HepG2 (cell line): ENCODE results near the gene TPRG1. TPM values are rescaled to one million over a fixed set of nuclear protein-coding genes. Genes with fewer than 3 reads are reported as not detected.

Experiments used
- ATAC-seq: fragments of 200-7000 bp; cut with Tn5 transposase; 3 replicates; pipeline ENCODE4 v1.9.1; 2020; ENCODE audit warnings: mild to moderate bottlenecking, moderate library complexity
- BruUV-seq: library from RNA; stranded (reverse); fragments of 400-500 nt; replicated peaks from 2 replicates; lab custom pipeline; 2021; lab: Mats Ljungman, UMichigan
- CTCF ChIA-PET: fragments of 300-600 bp; formaldehyde crosslinking; extraction: SDS; loops from one replicate; lab custom pipeline; 2021; ENCODE audit warnings: low total read pairs, inconsistent platforms, low intra/inter-chr PET ratio; lab: Yijun Ruan, JAX
- POLR2A ChIA-PET: fragments of 350-600 bp; sonication (Branson Sonifier 250); formaldehyde crosslinking; loops from one replicate; lab custom pipeline; 2020; ENCODE audit warnings: antibody characterized with exemption, inconsistent platforms; lab: Yijun Ruan, JAX
- DNase-seq: peaks from one replicate; pipeline ENCODE4 v3.0.0-alpha.2; 2015; ENCODE audit warnings: low spot score
- FAIRE-seq: peaks from 3 replicates; lab custom pipeline; 2011; peaks lifted over from hg19 to GRCh38; lab: Jason Lieb, UNC
- H2AFZ ChIP-seq: one replicate; pipeline ENCODE4 v1.6.1; 2011; ENCODE audit warnings: low read length, inconsistent platforms
- H3K27ac ChIP-seq: fragments of 300-600 bp; 3 replicates; pipeline ENCODE4 v1.8.0; 2011; ENCODE audit warnings: mixed run types, mild to moderate bottlenecking, mixed read lengths, low read length, inconsistent platforms; ENCODE audit not compliant: insufficient read depth; ENCODE audit errors: extremely low read length
- H3K27me3 ChIP-seq, 2 experiments: fragments of 200-600 bp in 1 of 2; 2 replicates in 1 of 2; 3 replicates in 1 of 2; pipeline versions ENCODE4 v1.6.0 to v1.8.0; 2011; ENCODE audit warnings: low read length in 2 of 2, mild to moderate bottlenecking in 2 of 2, moderate library complexity in 2 of 2, inconsistent platforms in 1 of 2; ENCODE audit not compliant: insufficient read depth in 2 of 2, control insufficient read depth in 1 of 2
- H3K36me3 ChIP-seq, 2 experiments: fragments of 200-600 bp in 1 of 2; replicated peaks in 1 of 2; 2 replicates in 1 of 2; 3 replicates in 1 of 2; pipeline versions ENCODE4 v1.5.1 to v1.8.0; 2011; ENCODE audit warnings: low read length in 2 of 2, inconsistent platforms in 1 of 2; ENCODE audit not compliant: insufficient read depth in 2 of 2, control insufficient read depth in 1 of 2
- H3K4me1 ChIP-seq: 2 replicates; pipeline ENCODE4 v1.5.1; 2012; ENCODE audit warnings: low read length, inconsistent platforms; ENCODE audit not compliant: insufficient read depth
- H3K4me2 ChIP-seq: 2 replicates; pipeline ENCODE4 v1.6.0; 2011; ENCODE audit warnings: low read depth, low read length, inconsistent platforms
- H3K4me3 ChIP-seq, 3 experiments: fragments of 200-600 bp in 1 of 3; sonication (generic), shearing (Covaris generic) in 1 of 3; replicated peaks in 1 of 3; 2 replicates each; pipeline ENCODE4 v1.5.1; 2011 to 2016; ENCODE audit warnings: low read length in 3 of 3, inconsistent platforms in 2 of 3, low read depth in 2 of 3, mild to moderate bottlenecking in 2 of 3, control low read depth in 1 of 3, mixed read lengths in 1 of 3; ENCODE audit not compliant: insufficient read depth in 1 of 3
- H3K79me2 ChIP-seq: one replicate; pipeline ENCODE4 v1.6.1; 2011; ENCODE audit warnings: low read length, inconsistent platforms; ENCODE audit not compliant: insufficient read depth
- H3K9ac ChIP-seq: 2 replicates; pipeline ENCODE4 v1.6.0; 2011; ENCODE audit warnings: mild to moderate bottlenecking, low read depth, low read length, inconsistent platforms; ENCODE audit not compliant: insufficient read depth
- H3K9me3 ChIP-seq: 2 replicates; pipeline ENCODE4 v1.5.1; 2012; ENCODE audit warnings: mild to moderate bottlenecking, low read length
- H4K20me1 ChIP-seq: 2 replicates; pipeline ENCODE4 v1.6.0; 2011; ENCODE audit warnings: inconsistent platforms, mild to moderate bottlenecking, low read length, moderate library complexity; ENCODE audit not compliant: insufficient read depth
- CCDC6 ChIP-seq: sonication (generic); formaldehyde crosslinking; IDR thresholded peaks from 2 replicates; pipeline ENCODE4 v1.8.1; 2022; ENCODE audit warnings: mild to moderate bottlenecking, missing genetic modification reagents, moderate library complexity
- CHCHD3 ChIP-seq: sonication (generic); formaldehyde crosslinking; IDR thresholded peaks from 2 replicates; pipeline ENCODE4 v1.8.0; 2022; ENCODE audit warnings: mild to moderate bottlenecking, missing genetic modification reagents, moderate library complexity
- DNMT1 ChIP-seq: sonication (generic); formaldehyde crosslinking; IDR thresholded peaks from 2 replicates; pipeline ENCODE4 v1.5.1; 2020; ENCODE audit warnings: mild to moderate bottlenecking, missing genetic modification reagents
- HNRNPUL1 ChIP-seq: fragments of 200-400 bp; formaldehyde crosslinking; IDR thresholded peaks from 2 replicates; pipeline ENCODE4 v1.6.1; 2017; ENCODE audit warnings: low read depth, mild to moderate bottlenecking, low read length, moderate library complexity
- MXD4 ChIP-seq: IDR thresholded peaks from 2 replicates; pipeline ENCODE4 v1.6.1; 2016; ENCODE audit warnings: mild to moderate bottlenecking, missing biosample characterization, missing genetic modification reagents
- NR2F1 ChIP-seq, 2 experiments: fragments of 450-650 bp in 1 of 2; formaldehyde crosslinking in 1 of 2; IDR thresholded peaks; 2 replicates each; pipeline versions ENCODE4 v1.5.0 to v1.6.1; 2016 to 2020; ENCODE audit warnings: mild to moderate bottlenecking in 1 of 2, missing compliant biosample characterization in 1 of 2, missing genetic modification reagents in 1 of 2, moderate library complexity in 1 of 2
- SUZ12 ChIP-seq: fragments of 150-350 bp; IDR thresholded peaks from 2 replicates; pipeline ENCODE4 v1.6.1; 2014; ENCODE audit warnings: low read depth, low read length
- U2AF2 ChIP-seq: fragments of 200-400 bp; formaldehyde crosslinking; IDR thresholded peaks from 2 replicates; pipeline ENCODE4 v1.6.1; 2017; ENCODE audit warnings: low read depth, mild to moderate bottlenecking, low read length
- ZIK1 ChIP-seq: sonication (generic); formaldehyde crosslinking; IDR thresholded peaks from 2 replicates; pipeline ENCODE4 v1.5.0; 2020; ENCODE audit warnings: mild to moderate bottlenecking, low read depth, missing genetic modification reagents, borderline replicate concordance
- ZNF17 ChIP-seq: sonication (generic); formaldehyde crosslinking; IDR thresholded peaks from 2 replicates; pipeline ENCODE4 v1.5.0; 2020; ENCODE audit warnings: mild to moderate bottlenecking, missing genetic modification reagents
- ZNF331 ChIP-seq: sonication (generic); formaldehyde crosslinking; IDR thresholded peaks from 2 replicates; pipeline ENCODE4 v1.4.0; 2020; ENCODE audit warnings: missing genetic modification reagents
- ZNF510 ChIP-seq: sonication (generic); formaldehyde crosslinking; IDR thresholded peaks from 2 replicates; pipeline ENCODE4 v1.4.0; 2020; ENCODE audit warnings: low read depth, mild to moderate bottlenecking, missing genetic modification reagents
- ZNF550 ChIP-seq: sonication (generic); formaldehyde crosslinking; IDR thresholded peaks from 2 replicates; pipeline ENCODE4 v1.4.0; 2020; ENCODE audit warnings: mild to moderate bottlenecking, missing genetic modification reagents, borderline replicate concordance
- ZNF552 ChIP-seq: sonication (generic); formaldehyde crosslinking; IDR thresholded peaks from 2 replicates; pipeline ENCODE4 v1.9.0; 2022; ENCODE audit warnings: missing genetic modification reagents, mild to moderate bottlenecking, borderline replicate concordance
- ZNF589 ChIP-seq: sonication (generic); formaldehyde crosslinking; conservative IDR thresholded peaks from 2 replicates; pipeline ENCODE4 v1.8.0; 2022; ENCODE audit warnings: mild to moderate bottlenecking, moderate library complexity, missing genetic modification reagents
- ZNF75D ChIP-seq: sonication (generic); formaldehyde crosslinking; IDR thresholded peaks from 2 replicates; pipeline ENCODE4 v1.8.1; 2023; ENCODE audit warnings: missing genetic modification reagents, mild to moderate bottlenecking, borderline replicate concordance
- ZNF761 ChIP-seq: sonication (generic); formaldehyde crosslinking; conservative IDR thresholded peaks from 2 replicates; pipeline ENCODE4 v1.4.0; 2020; ENCODE audit warnings: mild to moderate bottlenecking, missing genetic modification reagents
- ZNF777 ChIP-seq: sonication (generic); formaldehyde crosslinking; IDR thresholded peaks from 2 replicates; pipeline ENCODE4 v1.4.0; 2020; ENCODE audit warnings: missing genetic modification reagents
- WGBS: methylation state at CpG from one replicate; pipeline ENCODE4 v1.1.6; 2017; ENCODE audit warnings: low lambda C conversion rate; 5-methylcytosine and 5-hydroxymethylcytosine counted together
- in situ Hi-C: cut with HindIII; loops from 2 replicates; pipeline ENCODE4 v1.10.0; 2017; ENCODE audit warnings: low pct_unique_long_range_greater_than_20kb; ENCODE audit not compliant: extremely low pct_ligation_motif_present
- intact Hi-C: fragments of 100-400 bp; cut with micrococcal nuclease; formaldehyde crosslinking; loops from one replicate; pipeline ENCODE4 v1.10.0; 2022; ENCODE audit not compliant: unreplicated experiment
- polyA plus RNA-seq, 8 experiments: library from polyadenylated mRNA; depleted of rRNA in 3 of 8; stranded (reverse) in 7 of 8; unstranded in 1 of 8; fragments of >200 nt; fragmentation: Illumina TruSeq in 4 of 8; extraction: Trizol in 4 of 8; gene quantifications; 2 replicates each; pipeline versions ENCODE4 v1.2.1 to v1.2.3, GENCODE V29; 2011 to 2016; ENCODE audit warnings: low read depth in 4 of 8, missing spikeins in 1 of 8, mixed read lengths in 1 of 8; ENCODE audit not compliant: insufficient read depth in 1 of 8
- total RNA-seq, 5 experiments: library from RNA; depleted of rRNA; stranded (reverse); fragments of >200 nt; fragmentation: Illumina TruSeq; extraction: Trizol; gene quantifications; 2 replicates each; pipeline ENCODE4 v1.2.3, GENCODE V29; 2016; ENCODE audit warnings: low read depth in 1 of 5
- TF ChIP-seq, protein P1 (sequence below): sonication (generic); formaldehyde crosslinking; IDR thresholded peaks from 2 replicates; pipeline ENCODE4 v1.4.0; 2020; ENCODE audit warnings: missing genetic modification reagents
- TF ChIP-seq, protein P2 (sequence below): sonication (generic); formaldehyde crosslinking; IDR thresholded peaks from 2 replicates; pipeline ENCODE4 v1.4.0; 2020; ENCODE audit warnings: missing genetic modification reagents
- TF ChIP-seq, protein P3 (sequence below): sonication (generic); formaldehyde crosslinking; IDR thresholded peaks from 2 replicates; pipeline ENCODE4 v1.4.0; 2020; ENCODE audit warnings: missing genetic modification reagents; ENCODE audit errors: not compliant biosample characterization
- TF ChIP-seq, protein P4 (sequence below): sonication (generic); formaldehyde crosslinking; IDR thresholded peaks from 2 replicates; pipeline ENCODE4 v1.5.0; 2020; ENCODE audit warnings: missing genetic modification reagents

Gene TPRG1
- total and polyA plus RNA-seq, 2 of the 13 experiments (the other 11 are each of a cell fraction or from before 2014, with no cell fraction given), result 0.17 TPM; not detected in 1

DNA sequence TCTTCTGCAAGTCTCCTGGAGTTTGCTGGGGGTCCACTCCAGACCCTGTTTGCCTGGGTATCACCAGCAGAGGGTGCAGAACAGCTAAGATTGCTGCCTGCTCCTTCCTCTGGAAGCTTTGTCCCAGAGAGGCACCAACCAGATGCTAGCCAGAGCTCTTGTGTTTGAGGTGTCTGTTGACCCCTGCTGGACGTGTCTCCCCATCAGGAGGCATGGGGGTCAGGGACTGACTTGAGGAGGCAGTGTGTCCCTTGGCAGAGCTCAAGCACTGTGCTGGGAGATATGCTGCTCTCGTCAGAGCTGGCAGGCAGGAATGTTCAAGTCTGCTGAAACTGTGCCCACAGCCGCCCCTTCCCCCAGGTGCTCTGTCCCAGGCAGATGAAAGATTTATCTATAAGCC lies 86.5 kb downstream of the TPRG1 start:
- no TSS peak for BruUV-seq
- CTCF ChIA-PET, result no interaction called here

DNA sequence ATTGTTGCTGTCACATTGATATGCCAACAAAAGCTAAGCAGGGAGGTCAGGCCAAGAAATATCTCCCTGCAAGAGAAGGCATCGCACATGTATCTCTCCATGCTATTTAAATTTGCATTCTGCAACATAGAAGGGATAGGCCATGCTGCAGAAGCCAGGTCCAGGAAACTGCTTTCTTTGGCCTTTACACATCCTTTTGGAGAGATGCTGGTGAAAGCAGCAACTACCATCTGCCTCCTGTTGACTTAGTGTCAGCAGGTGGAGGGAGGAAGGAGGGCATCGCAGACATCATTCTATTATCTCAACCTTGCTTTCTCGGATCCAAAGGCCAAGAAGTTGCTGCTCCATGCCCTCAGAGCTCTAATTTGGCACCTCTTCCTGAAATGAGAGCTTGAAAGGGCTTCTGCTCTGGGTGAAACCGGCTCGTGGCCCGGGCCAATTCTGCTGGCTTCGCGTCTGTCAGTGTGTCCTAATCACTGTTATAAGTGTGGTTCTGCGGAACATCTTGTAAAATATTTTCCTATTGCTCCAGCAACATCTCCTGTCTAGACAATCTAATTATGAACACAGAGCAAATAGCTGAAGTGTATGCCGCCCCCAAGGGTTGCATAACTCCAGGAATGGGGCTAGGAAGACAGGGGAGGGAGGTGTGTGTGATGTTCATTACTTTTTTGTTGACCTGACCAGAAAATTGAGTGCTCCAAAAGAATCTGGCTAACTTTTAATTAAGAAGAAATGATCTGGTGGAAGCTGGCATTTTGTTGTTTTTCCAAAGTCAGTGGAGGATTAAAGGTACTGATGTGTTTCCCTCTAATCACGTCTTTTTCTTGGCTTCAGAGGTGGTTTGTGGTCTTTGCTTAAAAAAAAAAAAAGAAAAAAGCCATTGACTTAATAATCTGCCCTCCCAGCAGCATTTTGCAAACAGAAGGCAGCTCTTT lies 89.1 kb downstream of the TPRG1 start:
- FAIRE-seq, result no peak
- CTCF ChIA-PET, result no interaction called here
- Histone ChIP-seq H3K79me2 (no peaks in the 10 kb centered on the region), H2AFZ (no peak overlapping the region), H3K4me2 (no peak overlapping the region), H3K27me3 (no peaks in the 10 kb centered on the region), H3K4me3 (no peak overlapping the region), H4K20me1 (no peaks in the 10 kb centered on the region), H3K9ac (no peak overlapping the region), H3K9me3 (no peaks in the 10 kb centered on the region), H3K4me1 (no peaks in the 10 kb centered on the region), H3K36me3 (no peaks in the 10 kb centered on the region), H3K27ac (no peak overlapping the region)
- no peak for DNase-seq
- WGBS, result 47% methylated on average over 11 of the region's 11 CpGs
- BruUV-seq, result no TSS peak
- intact Hi-C loops (no loop called here), in situ Hi-C loops (no loop called here)
- ATAC-seq, result no peak
- POLR2A ChIA-PET, result no interaction called here
- TF ChIP-seq ZNF17 (no peak), ZNF331 (CRISPR knock-in tag) (no peak), ZNF510 (CRISPR knock-in tag) (no peak), ZNF761 (CRISPR knock-in tag) (no peak), ZIK1 (CRISPR knock-in tag) (no peak), NR2F1 (CRISPR knock-in tag; IDR thresholded peaks at IDR 0.05) (no peak), CHCHD3 (CRISPR knock-in tag) (no peak), U2AF2 (no peak), ZNF777 (CRISPR knock-in tag) (no peak)
- TF ChIP-seq, protein P1, sequence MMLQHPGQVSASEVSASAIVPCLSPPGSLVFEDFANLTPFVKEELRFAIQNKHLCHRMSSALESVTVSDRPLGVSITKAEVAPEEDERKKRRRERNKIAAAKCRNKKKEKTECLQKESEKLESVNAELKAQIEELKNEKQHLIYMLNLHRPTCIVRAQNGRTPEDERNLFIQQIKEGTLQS (CRISPR knock-in tag), result no peak
- TF ChIP-seq, protein P2, sequence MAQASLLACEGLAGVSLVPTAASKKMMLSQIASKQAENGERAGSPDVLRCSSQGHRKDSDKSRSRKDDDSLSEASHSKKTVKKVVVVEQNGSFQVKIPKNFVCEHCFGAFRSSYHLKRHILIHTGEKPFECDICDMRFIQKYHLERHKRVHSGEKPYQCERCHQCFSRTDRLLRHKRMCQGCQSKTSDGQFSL (CRISPR knock-in tag), result no peak
- TF ChIP-seq, protein P3, sequence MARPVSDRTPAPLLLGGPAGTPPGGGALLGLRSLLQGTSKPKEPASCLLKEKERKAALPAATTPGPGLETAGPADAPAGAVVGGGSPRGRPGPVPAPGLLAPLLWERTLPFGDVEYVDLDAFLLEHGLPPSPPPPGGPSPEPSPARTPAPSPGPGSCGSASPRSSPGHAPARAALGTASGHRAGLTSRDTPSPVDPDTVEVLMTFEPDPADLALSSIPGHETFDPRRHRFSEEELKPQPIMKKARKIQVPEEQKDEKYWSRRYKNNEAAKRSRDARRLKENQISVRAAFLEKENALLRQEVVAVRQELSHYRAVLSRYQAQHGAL (CRISPR knock-in tag), result no peak
- TF ChIP-seq, protein P4, sequence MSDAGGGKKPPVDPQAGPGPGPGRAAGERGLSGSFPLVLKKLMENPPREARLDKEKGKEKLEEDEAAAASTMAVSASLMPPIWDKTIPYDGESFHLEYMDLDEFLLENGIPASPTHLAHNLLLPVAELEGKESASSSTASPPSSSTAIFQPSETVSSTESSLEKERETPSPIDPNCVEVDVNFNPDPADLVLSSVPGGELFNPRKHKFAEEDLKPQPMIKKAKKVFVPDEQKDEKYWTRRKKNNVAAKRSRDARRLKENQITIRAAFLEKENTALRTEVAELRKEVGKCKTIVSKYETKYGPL (CRISPR knock-in tag), result no peak

More for the DNA sequence above, 86.5 kb downstream of the TPRG1 start:
- POLR2A ChIA-PET, result no interaction called here
- Histone ChIP-seq H2AFZ (no peak overlapping the region), H3K36me3 (no peaks in the 10 kb centered on the region), H3K4me1 (no peaks in the 10 kb centered on the region), H3K79me2 (no peaks in the 10 kb centered on the region), H3K9ac (no peak overlapping the region), H3K9me3 (no peaks in the 10 kb centered on the region), H4K20me1 (no peaks in the 10 kb centered on the region), H3K4me3 (no peak overlapping the region), H3K27ac (no peak overlapping the region), H3K27me3 (no peaks in the 10 kb centered on the region), H3K4me2 (no peak overlapping the region)
- in situ Hi-C loops, result no loop called here
- WGBS, result 30% methylated on average over 2 of the region's 3 CpGs
- ATAC-seq (no peak), FAIRE-seq (no peak), DNase-seq (no peak)
- TF ChIP-seq DNMT1 (CRISPR knock-in tag) (no peak), SUZ12 (no peak), CCDC6 (CRISPR knock-in tag) (no peak), MXD4 (no peak), ZNF552 (CRISPR knock-in tag) (no peak), HNRNPUL1 (no peak), ZNF589 (no peak), ZNF550 (CRISPR knock-in tag) (no peak), ZNF75D (no peak)
- intact Hi-C loops, result no loop called here
